Kidney epithelial cell (primary cell): ENCODE data around the gene TRIP13. TPM values are rescaled to one million over a fixed set of nuclear protein-coding genes. Genes with fewer than 3 reads are reported as not detected.

Experiments used
- DNase-seq: peaks from one replicate; pipeline ENCODE4 v3.0.0-alpha.2; 2010; ENCODE audit warnings: low read depth
- H3K27me3 ChIP-seq: 2 replicates; pipeline ENCODE4 v1.6.0; 2011; ENCODE audit warnings: low read length; ENCODE audit not compliant: control insufficient read depth, insufficient read depth
- H3K36me3 ChIP-seq: 2 replicates; pipeline ENCODE4 v1.5.1; 2011; ENCODE audit warnings: low read length; ENCODE audit not compliant: control insufficient read depth, insufficient read depth
- H3K4me3 ChIP-seq: 2 replicates; pipeline ENCODE4 v1.5.1; 2011; ENCODE audit warnings: low read depth, mild to moderate bottlenecking, control low read depth, low read length
- total RNA-seq: library from RNA; depleted of rRNA; stranded (reverse); fragments of >200 nt; gene quantifications from 2 replicates; pipeline ENCODE4 v1.2.3, GENCODE V29; 2015
- TF ChIP-seq, protein P1 (sequence below): IDR thresholded peaks from 2 replicates; pipeline ENCODE4 v1.5.1; 2011; ENCODE audit warnings: mild to moderate bottlenecking, moderate library complexity, low read length, control low read depth, inconsistent platforms; ENCODE audit not compliant: insufficient read depth, poor library complexity, severe bottlenecking

The TRIP13 gene
- total RNA-seq, 1 donor from 2014 or later = 7.4 TPM

DNA sequence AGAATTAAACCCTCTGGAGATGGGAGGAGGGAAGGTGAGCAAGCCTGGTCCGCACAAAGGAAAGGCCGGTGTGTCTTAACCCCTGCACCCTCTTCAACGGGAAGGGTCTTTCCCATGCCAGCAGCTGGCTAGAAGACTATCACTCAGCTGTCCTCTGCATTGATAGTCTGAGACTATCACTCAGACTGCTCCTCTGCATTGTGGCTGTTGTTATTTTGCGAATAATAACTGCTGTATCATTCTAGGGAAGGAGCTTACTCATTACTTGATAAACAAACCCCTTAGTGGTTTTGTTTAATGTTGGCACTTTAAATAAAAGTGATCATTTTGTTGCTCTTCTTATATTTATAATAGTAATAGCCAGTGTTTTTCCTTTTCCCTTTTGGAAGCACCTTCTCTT, 8.1 kb downstream of the TRIP13 start:
- Histone ChIP-seq H3K4me3 (no peak overlapping the region), H3K36me3 (no peaks in the 10 kb centered on the region), H3K27me3 (no peaks in the 10 kb centered on the region)
- TF ChIP-seq, protein P1, sequence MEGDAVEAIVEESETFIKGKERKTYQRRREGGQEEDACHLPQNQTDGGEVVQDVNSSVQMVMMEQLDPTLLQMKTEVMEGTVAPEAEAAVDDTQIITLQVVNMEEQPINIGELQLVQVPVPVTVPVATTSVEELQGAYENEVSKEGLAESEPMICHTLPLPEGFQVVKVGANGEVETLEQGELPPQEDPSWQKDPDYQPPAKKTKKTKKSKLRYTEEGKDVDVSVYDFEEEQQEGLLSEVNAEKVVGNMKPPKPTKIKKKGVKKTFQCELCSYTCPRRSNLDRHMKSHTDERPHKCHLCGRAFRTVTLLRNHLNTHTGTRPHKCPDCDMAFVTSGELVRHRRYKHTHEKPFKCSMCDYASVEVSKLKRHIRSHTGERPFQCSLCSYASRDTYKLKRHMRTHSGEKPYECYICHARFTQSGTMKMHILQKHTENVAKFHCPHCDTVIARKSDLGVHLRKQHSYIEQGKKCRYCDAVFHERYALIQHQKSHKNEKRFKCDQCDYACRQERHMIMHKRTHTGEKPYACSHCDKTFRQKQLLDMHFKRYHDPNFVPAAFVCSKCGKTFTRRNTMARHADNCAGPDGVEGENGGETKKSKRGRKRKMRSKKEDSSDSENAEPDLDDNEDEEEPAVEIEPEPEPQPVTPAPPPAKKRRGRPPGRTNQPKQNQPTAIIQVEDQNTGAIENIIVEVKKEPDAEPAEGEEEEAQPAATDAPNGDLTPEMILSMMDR = no peak
- no peak for DNase-seq

GRCh38 chr5:902129-902916, 9.6 kb downstream of the TRIP13 start:
- Histone ChIP-seq H3K27me3 (no peaks in the 10 kb centered on the region), H3K4me3 (no peak overlapping the region), H3K36me3 (no peaks in the 10 kb centered on the region)
- TF ChIP-seq, protein P1 = no peak
- DNase-seq = no peak

DNA sequence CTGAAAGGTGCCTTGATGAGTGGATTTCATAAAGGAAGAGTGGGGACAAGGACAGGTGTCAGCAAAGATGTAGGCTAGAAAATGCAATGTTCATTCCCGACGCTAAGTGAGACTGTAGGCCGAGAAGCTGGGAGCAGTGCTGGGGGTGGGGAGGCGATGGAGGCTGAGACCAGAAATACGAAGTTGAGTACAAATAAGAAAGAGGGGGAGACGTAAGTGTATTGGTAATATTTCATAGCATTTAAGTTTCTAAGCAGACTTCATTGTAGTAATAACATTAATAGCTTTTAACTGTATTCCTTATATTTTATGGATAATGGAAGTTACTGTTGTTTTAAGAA, 11.0 kb downstream of the TRIP13 start:
- Histone ChIP-seq H3K4me3 (no peak overlapping the region), H3K27me3 (no peaks in the 10 kb centered on the region), H3K36me3 (no peaks in the 10 kb centered on the region)
- TF ChIP-seq, protein P1 = no peak
- DNase-seq = no peak

DNA sequence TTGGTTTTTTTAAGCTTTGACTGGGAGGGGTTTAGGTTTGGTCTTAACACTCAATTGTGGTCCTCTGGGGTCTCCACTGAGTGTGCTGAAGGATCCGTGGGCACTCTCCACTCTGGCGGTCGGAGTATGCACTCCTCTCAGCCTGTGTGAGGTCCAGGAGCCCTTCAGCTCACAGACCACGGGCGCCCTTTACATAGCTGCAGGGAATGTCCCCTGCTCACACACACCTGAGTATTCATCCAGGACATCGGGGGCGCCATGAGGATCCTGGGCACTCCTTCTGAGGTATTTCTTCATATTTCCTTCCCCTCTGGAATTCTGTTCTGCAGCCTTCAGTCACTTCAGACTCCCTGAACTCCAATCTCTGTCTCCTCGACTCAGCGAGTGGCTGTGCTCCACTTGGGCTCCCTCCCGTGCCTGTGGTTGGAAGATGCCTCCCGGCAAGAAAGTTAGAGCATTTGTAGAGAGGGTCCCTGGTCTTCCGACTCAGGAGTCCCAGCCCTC, 12.5 kb downstream of the TRIP13 start:
- DNase-seq = no peak
- no peak overlapping the region for H3K4me3 ChIP-seq
- H3K27me3 ChIP-seq = no peaks in the 10 kb centered on the region
- H3K36me3 ChIP-seq = no peaks in the 10 kb centered on the region
- TF ChIP-seq, protein P1 = no peak

DNA sequence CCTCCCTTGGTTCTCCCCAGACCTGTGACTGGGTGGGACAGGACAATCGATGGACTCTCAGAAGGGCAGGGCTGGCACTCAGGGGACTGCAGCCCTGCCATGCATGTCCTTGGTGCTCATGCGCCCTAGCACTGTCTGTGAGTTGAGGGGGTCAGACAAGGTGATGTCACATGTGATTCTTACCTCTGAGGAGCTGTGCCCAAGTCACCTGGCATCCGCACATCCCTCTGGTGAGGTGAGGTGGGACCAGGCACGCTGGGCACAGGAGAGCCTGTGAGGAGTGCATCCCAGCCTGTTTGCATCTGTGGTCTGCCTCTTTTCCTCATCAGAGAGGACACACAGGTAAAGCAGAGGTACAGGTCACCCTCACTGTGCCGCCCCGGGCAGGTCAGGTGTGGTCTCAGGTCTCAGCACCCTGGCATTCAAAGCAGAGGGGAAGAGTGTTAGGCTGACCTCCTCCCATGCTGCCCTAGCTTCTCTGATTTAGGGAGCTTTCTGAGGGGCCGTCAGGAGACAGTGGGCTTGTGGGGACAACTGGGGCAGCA, 14.8 kb downstream of the TRIP13 start:
- H3K36me3 ChIP-seq = no peaks in the 10 kb centered on the region
- TF ChIP-seq, protein P1 = no peak
- DNase-seq = no peak
- no peak overlapping the region for H3K4me3 ChIP-seq
- H3K27me3 ChIP-seq = no peaks in the 10 kb centered on the region
